IPS-20b (cell line): Measurements from ENCODE around the gene NRP1.
"Not testable (repeated sequence)": the region's sequence is repeated elsewhere in the genome, so short reads cannot be mapped to it uniquely, and the experiment has no call there.

Source experiments
- H3K27ac ChIP-seq: one replicate; pipeline ENCODE4 v1.5.1; 2013; ENCODE audit warnings: low read length
- H3K27me3 ChIP-seq: 2 replicates; pipeline ENCODE4 v1.6.1; 2013; ENCODE audit warnings: mild to moderate bottlenecking, low read length, inconsistent platforms; ENCODE audit not compliant: insufficient read depth
- H3K36me3 ChIP-seq: 2 replicates; pipeline ENCODE4 v1.6.1; 2013; ENCODE audit warnings: low read depth, mild to moderate bottlenecking, inconsistent platforms, low read length, moderate library complexity; ENCODE audit not compliant: insufficient read depth
- H3K4me1 ChIP-seq: 2 replicates; pipeline ENCODE4 v1.6.1; 2013; ENCODE audit warnings: mild to moderate bottlenecking, control low read depth, inconsistent platforms, low read length, moderate library complexity; ENCODE audit not compliant: insufficient read depth
- H3K4me3 ChIP-seq: 2 replicates; pipeline ENCODE4 v1.5.1; 2013; ENCODE audit warnings: mild to moderate bottlenecking, low read length, inconsistent platforms
- H3K9ac ChIP-seq: 2 replicates; pipeline ENCODE4 v1.6.1; 2013; ENCODE audit warnings: low read depth, mild to moderate bottlenecking, inconsistent platforms, low read length, moderate library complexity
- H3K9me3 ChIP-seq: 2 replicates; pipeline ENCODE4 v1.6.1; 2013; ENCODE audit warnings: mild to moderate bottlenecking, low read depth, low read length, inconsistent platforms; ENCODE audit not compliant: insufficient read depth

Gene NRP1

GRCh38 chr10:33142295-33142694, 192.2 kb downstream of the NRP1 start:
- no peaks in the 10 kb centered on the region for H3K4me1 ChIP-seq
- no peaks in the 10 kb centered on the region for H3K36me3 ChIP-seq
- no peak overlapping the region for H3K27ac ChIP-seq
- H3K27me3 ChIP-seq: no peaks in the 10 kb centered on the region; the same call in 1 of the 2 replicates
- H3K9ac ChIP-seq: no peak overlapping the region
- H3K9me3 ChIP-seq: no peaks in the 10 kb centered on the region
- H3K4me3 ChIP-seq: no peak overlapping the region

GRCh38 chr10:33141251-33141650, 193.2 kb downstream of the NRP1 start:
- no peaks in the 10 kb centered on the region for H3K36me3 ChIP-seq
- no peak overlapping the region for H3K27ac ChIP-seq
- H3K4me1 ChIP-seq: no peaks in the 10 kb centered on the region
- no peak overlapping the region for H3K9ac ChIP-seq
- no peak overlapping the region for H3K4me3 ChIP-seq
- no peaks in the 10 kb centered on the region for H3K9me3 ChIP-seq
- H3K27me3 ChIP-seq: no peaks in the 10 kb centered on the region; the same call in 1 of the 2 replicates

- no peak overlapping the region for H3K9ac ChIP-seq
- H3K27me3 ChIP-seq: no peaks in the 10 kb centered on the region; the same call in 1 of the 2 replicates
- no peak overlapping the region for H3K4me3 ChIP-seq
- no peaks in the 10 kb centered on the region for H3K36me3 ChIP-seq
- no peaks in the 10 kb centered on the region for H3K4me1 ChIP-seq
- no peak overlapping the region for H3K27ac ChIP-seq
- H3K9me3 ChIP-seq: no peaks in the 10 kb centered on the region
Measured at GRCh38 chr10:33139181-33139646, 195.3 kb downstream of the NRP1 start.

GRCh38 chr10:33138686-33139085, 195.8 kb downstream of the NRP1 start:
- H3K36me3 ChIP-seq, H3K4me3 ChIP-seq, H3K9me3 ChIP-seq, H3K4me1 ChIP-seq, H3K27ac ChIP-seq, H3K27me3 ChIP-seq, H3K9ac ChIP-seq: not testable (repeated sequence)

- H3K27me3 ChIP-seq: no peaks in the 10 kb centered on the region
- H3K9ac ChIP-seq: no peak overlapping the region
- H3K27ac ChIP-seq: no peak overlapping the region
- no peaks in the 10 kb centered on the region for H3K4me1 ChIP-seq
- no peaks in the 10 kb centered on the region for H3K9me3 ChIP-seq
- no peak overlapping the region for H3K4me3 ChIP-seq
- no peaks in the 10 kb centered on the region for H3K36me3 ChIP-seq
Measured at GRCh38 chr10:33137356-33138005, 197.0 kb downstream of the NRP1 start.

- no peak overlapping the region for H3K9ac ChIP-seq
- no peak overlapping the region for H3K27ac ChIP-seq
- no peaks in the 10 kb centered on the region for H3K9me3 ChIP-seq
- H3K4me1 ChIP-seq: no peaks in the 10 kb centered on the region
- H3K36me3 ChIP-seq: no peaks in the 10 kb centered on the region
- no peak overlapping the region for H3K4me3 ChIP-seq
- no peaks in the 10 kb centered on the region for H3K27me3 ChIP-seq
Measured at GRCh38 chr10:33136781-33137180, 197.7 kb downstream of the NRP1 start.

- no peak overlapping the region for H3K9ac ChIP-seq
- no peak overlapping the region for H3K4me3 ChIP-seq
- no peaks in the 10 kb centered on the region for H3K4me1 ChIP-seq
- no peaks in the 10 kb centered on the region for H3K9me3 ChIP-seq
- H3K27me3 ChIP-seq: no peaks in the 10 kb centered on the region
- no peaks in the 10 kb centered on the region for H3K36me3 ChIP-seq
- no peak overlapping the region for H3K27ac ChIP-seq
Measured at GRCh38 chr10:33136271-33136670, 198.2 kb downstream of the NRP1 start.

GRCh38 chr10:33134011-33134751, 200.3 kb downstream of the NRP1 start:
- Histone ChIP-seq H3K27me3 (no peaks in the 10 kb centered on the region), H3K4me1 (no peaks in the 10 kb centered on the region), H3K9ac (no peak overlapping the region), H3K9me3 (no peaks in the 10 kb centered on the region), H3K4me3 (no peak overlapping the region), H3K27ac (no peak overlapping the region), H3K36me3 (no peaks in the 10 kb centered on the region)

GRCh38 chr10:33133557-33133956, 200.9 kb downstream of the NRP1 start:
- Histone ChIP-seq H3K27ac (no peak overlapping the region), H3K36me3 (no peaks in the 10 kb centered on the region), H3K9me3 (no peaks in the 10 kb centered on the region), H3K4me3 (no peak overlapping the region), H3K27me3 (no peaks in the 10 kb centered on the region), H3K9ac (no peak overlapping the region), H3K4me1 (no peaks in the 10 kb centered on the region)

- Histone ChIP-seq H3K4me1 (no peaks in the 10 kb centered on the region), H3K4me3 (no peak overlapping the region), H3K36me3 (no peaks in the 10 kb centered on the region), H3K27me3 (no peaks in the 10 kb centered on the region), H3K27ac (no peak overlapping the region), H3K9ac (no peak overlapping the region), H3K9me3 (no peaks in the 10 kb centered on the region)
Measured at GRCh38 chr10:33132626-33133025, 201.8 kb downstream of the NRP1 start.

- Histone ChIP-seq H3K27me3 (no peaks in the 10 kb centered on the region), H3K4me1 (no peaks in the 10 kb centered on the region; the same call in 1 of the 2 replicates), H3K9me3 (no peaks in the 10 kb centered on the region), H3K36me3 (no peaks in the 10 kb centered on the region), H3K9ac (no peak overlapping the region), H3K4me3 (no peak overlapping the region), H3K27ac (no peak overlapping the region)
Measured at GRCh38 chr10:33129996-33130386, 204.5 kb downstream of the NRP1 start.
